Neural crest cell (in vitro differentiated cells): ENCODE data around the gene MKRN2OS. TPM values are rescaled to one million over a fixed set of nuclear protein-coding genes. Genes with fewer than 3 reads are reported as not detected.

Experiments
- DNase-seq: peaks from one replicate; pipeline ENCODE4 v3.0.0; 2021; ENCODE audit warnings: low read depth, mixed read lengths, low spot score
- H3K27ac Mint-ChIP-seq: one replicate; pipeline ENCODE4 v1.8.0; 2021; ENCODE audit warnings: mild to moderate bottlenecking, mixed read lengths; ENCODE audit not compliant: unreplicated experiment
- H3K27me3 Mint-ChIP-seq: 2 replicates; pipeline ENCODE4 v1.8.0; 2021; ENCODE audit warnings: low read depth, mild to moderate bottlenecking, mixed read lengths
- H3K36me3 Mint-ChIP-seq: 2 replicates; pipeline ENCODE4 v1.8.0; 2021; ENCODE audit warnings: low read depth, mild to moderate bottlenecking, mixed read lengths
- H3K4me1 Mint-ChIP-seq: 2 replicates; pipeline ENCODE4 v1.8.0; 2021; ENCODE audit warnings: mixed read lengths
- H3K4me3 Mint-ChIP-seq: one replicate; pipeline ENCODE4 v1.8.0; 2021; ENCODE audit warnings: mild to moderate bottlenecking, mixed read lengths
- H3K9me3 Mint-ChIP-seq: 2 replicates; pipeline ENCODE4 v1.8.0; 2021; ENCODE audit warnings: mixed read lengths
- CTCF ChIP-seq: fragments of 200-600 bp; sonication (generic); conservative IDR thresholded peaks from 2 replicates; pipeline ENCODE4 v1.5.0; 2021; ENCODE audit warnings: antibody characterized with exemption, mild to moderate bottlenecking
- total RNA-seq: library from RNA; stranded (reverse); gene quantifications from 2 replicates; pipeline ENCODE4 v1.2.1, GENCODE V29; 2021

MKRN2OS gene
- total RNA-seq, 1 donor from 2014 or later: not detected

GRCh38 chr3:12557473-12558100 lies 12.3 kb upstream of the MKRN2OS start:
- no peak for DNase-seq
- Mint-ChIP-seq H3K36me3 (no peaks in the 10 kb centered on the region), H3K27me3 (peaks cover 17% of the 10 kb centered on the region), H3K27ac (peak overlapping the region; percentile 79), H3K4me3 (peak overlapping the region; percentile 89), H3K4me1 (peaks cover 48% of the 10 kb centered on the region), H3K9me3 (no peaks in the 10 kb centered on the region)
- no peak for TF ChIP-seq CTCF

DNA sequence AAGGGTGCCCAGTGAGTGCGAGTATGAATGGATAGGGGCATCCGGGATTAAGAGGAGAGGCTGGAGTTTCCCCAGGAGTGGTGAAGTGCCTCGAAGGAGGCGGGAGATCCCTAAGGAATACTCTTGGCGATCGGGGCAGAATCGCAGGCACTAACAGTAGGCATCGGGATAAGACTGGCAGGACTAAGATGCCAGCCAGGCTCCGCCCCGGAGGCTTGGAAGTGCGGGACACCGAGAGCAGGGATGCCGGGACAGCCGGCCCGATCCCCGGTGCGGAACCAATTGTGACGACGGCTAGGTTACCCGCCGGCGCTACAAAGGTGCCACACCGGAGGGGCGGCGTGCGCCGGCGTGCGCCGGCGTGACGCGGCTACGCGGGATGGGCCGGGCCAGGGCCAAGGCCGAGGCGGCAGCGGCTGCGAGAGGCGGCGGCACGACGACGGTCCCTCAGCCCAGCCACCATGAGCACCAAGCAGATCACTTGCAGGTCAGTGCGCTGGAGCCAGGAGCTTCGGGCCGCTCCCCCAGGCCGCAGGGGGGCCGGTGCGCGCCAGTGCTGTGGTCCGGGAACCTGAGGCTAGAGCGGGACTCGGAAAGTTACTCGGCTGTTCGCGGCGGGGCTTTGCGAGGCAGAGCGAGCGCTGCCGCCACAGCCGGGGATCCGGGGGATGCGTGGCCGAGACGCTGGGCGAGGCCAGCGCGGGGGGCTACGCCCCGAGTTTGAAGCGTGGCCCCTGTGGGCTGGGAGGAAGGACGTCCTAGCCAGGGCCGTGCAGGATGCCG lies 11.6 kb upstream of the MKRN2OS start, which contains the start of gene MKRN2:
MKRN2 (plus strand) TSS at position 398 of the 783 bp plus-strand sequence; CDS start at position 462, 64 bp downstream.
- Mint-ChIP-seq H3K4me1 (peaks cover 41% of the 10 kb centered on the region), H3K27ac (peak within 1 kb of the TSS; percentile 88), H3K36me3 (no peaks in the 10 kb centered on the region), H3K27me3 (peaks cover 17% of the 10 kb centered on the region), H3K4me3 (peak within 1 kb of the TSS; percentile 89), H3K9me3 (no peaks in the 10 kb centered on the region)
- DNase-seq: peak; percentile 85
- no peak for TF ChIP-seq CTCF

- Mint-ChIP-seq H3K36me3 (no peaks in the 10 kb centered on the region), H3K4me3 (peak overlapping the region; percentile 89), H3K27ac (peak overlapping the region; percentile 88), H3K9me3 (no peaks in the 10 kb centered on the region), H3K27me3 (peaks cover 17% of the 10 kb centered on the region), H3K4me1 (peaks cover 39% of the 10 kb centered on the region)
- no peak for DNase-seq
- TF ChIP-seq CTCF: no peak
Measured at GRCh38 chr3:12556314-12556689, 11.0 kb upstream of the MKRN2OS start.

DNA sequence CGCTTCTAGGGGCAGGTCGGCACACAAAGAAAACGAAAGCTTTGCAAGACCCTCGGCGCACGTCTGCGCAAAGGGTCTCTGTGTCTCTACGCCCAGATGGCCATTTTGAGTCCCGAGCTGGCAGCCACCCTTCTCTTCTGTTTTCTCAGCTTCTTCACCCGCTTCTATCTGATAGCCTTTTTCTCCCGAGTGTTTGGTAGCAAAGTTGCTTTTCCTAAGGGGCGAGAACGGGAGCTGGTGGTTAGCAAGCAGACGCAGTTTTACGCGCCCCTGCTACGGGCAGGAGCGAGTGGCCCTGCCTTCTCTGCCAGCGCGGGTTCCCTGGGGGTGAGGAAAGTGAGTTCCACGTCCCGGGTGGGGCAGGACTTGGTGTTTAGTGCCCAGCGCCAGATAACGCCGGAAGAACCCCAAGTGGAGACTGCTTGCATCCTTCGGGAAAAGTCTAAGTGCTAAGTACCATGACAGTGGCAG lies 8.7 kb upstream of the MKRN2OS start:
- no peak for DNase-seq

More for the DNA sequence above, 8.7 kb upstream of the MKRN2OS start:
- H3K4me1 Mint-ChIP-seq: peaks cover 32% of the 10 kb centered on the region
- peaks cover 28% of the 10 kb centered on the region for H3K27me3 Mint-ChIP-seq
- H3K9me3 Mint-ChIP-seq: no peaks in the 10 kb centered on the region
- no peak overlapping the region for H3K27ac Mint-ChIP-seq
- H3K4me3 Mint-ChIP-seq: peak overlapping the region; percentile 52
- H3K36me3 Mint-ChIP-seq: no peaks in the 10 kb centered on the region
- no peak for TF ChIP-seq CTCF
